Motor neuron (in vitro differentiated cells): ENCODE results near the gene PARL. TPM values are rescaled to one million over a fixed set of nuclear protein-coding genes. Genes with fewer than 3 reads are reported as not detected.
"Not testable (repeated sequence)": the region's sequence is repeated elsewhere in the genome, so short reads cannot be mapped to it uniquely, and the experiment has no call there.

Experiments used
- ATAC-seq, 8 experiments: fragments of 200-7000 bp; cut with Tn5 transposase; replicated peaks in 6 of 8; 2 replicates each; pipeline ENCODE4 v1.8.0; 2021; ENCODE audit warnings: mild to moderate bottlenecking in 8 of 8, moderate library complexity in 8 of 8
- H3K27ac ChIP-seq, 2 donors: fragments of 250-450 bp; sonication (Bioruptor Pico); 2 replicates each; pipeline ENCODE4 v1.9.0; 2021; ENCODE audit warnings: antibody characterized with exemption in 2 of 2, mild to moderate bottlenecking in 2 of 2, moderate library complexity in 1 of 2
- H3K4me1 ChIP-seq, 2 donors: fragments of 250-450 bp; sonication (Bioruptor Pico); replicated peaks in 1 of 2; 2 replicates each; pipeline ENCODE4 v1.6.1; 2021; ENCODE audit warnings: antibody characterized with exemption in 2 of 2, mild to moderate bottlenecking in 2 of 2, moderate library complexity in 1 of 2
- H3K4me3 ChIP-seq, 5 donors: fragments of 250-450 bp; sonication (Bioruptor Pico); 2 replicates each; pipeline ENCODE4 v1.9.0; 2021; ENCODE audit warnings: antibody characterized with exemption in 5 of 5, mild to moderate bottlenecking in 5 of 5, moderate library complexity in 4 of 5
- WGBS, 10 experiments: fragments of 450-650 bp; shearing (Covaris generic); methylation state at CpG; one replicate each; pipeline ENCODE4 v1.0.0; 2022; 5-methylcytosine and 5-hydroxymethylcytosine counted together
- in situ Hi-C, 9 experiments: fragments of 400-800 bp; cut with MboI; loops; one replicate each; pipeline ENCODE4 v1.15.0; 2021; ENCODE audit warnings: low sequenced_read_pairs in 9 of 9, low pct_unique_long_range_greater_than_20kb in 2 of 9; ENCODE audit not compliant: unreplicated experiment in 9 of 9
- total RNA-seq, 8 experiments: library from RNA; unstranded; fragments of 300-600 nt; gene quantifications; 2 replicates each; pipeline versions ENCODE4 v1.2.3 to v1.2.4, GENCODE V29; 2022

Gene PARL
- total RNA-seq, 8 experiments from 2014 or later: 33.7 to 68.8 (median 47.3) TPM

- ATAC-seq: no peak
- in situ Hi-C loops: no loop called here
- no peak overlapping the region for H3K4me3 ChIP-seq
- no peaks in the 10 kb centered on the region for H3K4me1 ChIP-seq
- no peak overlapping the region for H3K27ac ChIP-seq
- whole genome bisulfite sequencing, 10 experiments: 94 to 100% (median 96%) methylated on average over 1 to 16 of the region's 16 CpGs
Observed at GRCh38 chr3:183790700-183791099, 94.0 kb downstream of the PARL start.

GRCh38 chr3:183789826-183790225, 94.9 kb downstream of the PARL start:
- Histone ChIP-seq H3K4me1 (no peaks in the 10 kb centered on the region), H3K4me3 (no peak overlapping the region), H3K27ac (no peak overlapping the region)
- in situ Hi-C loops: no loop called here
- no peak for ATAC-seq
- WGBS, 10 experiments: 90 to 100% (median 100%) methylated on average over 1 to 4 of the region's 4 CpGs; no CpG with 5 or more reads in 2 of the 10 experiments

GRCh38 chr3:183784503-183784902, 100.2 kb downstream of the PARL start:
- WGBS, 10 experiments: 71 to 100% (median 95%) methylated on average over 1 to 9 of the region's 10 CpGs
- H3K4me1 ChIP-seq, ATAC-seq, H3K4me3 ChIP-seq, in situ Hi-C loops, H3K27ac ChIP-seq: not testable (repeated sequence)

- no peak overlapping the region for H3K27ac ChIP-seq
- no peaks in the 10 kb centered on the region for H3K4me1 ChIP-seq
- WGBS, 10 experiments: 60 to 100% (median 87%) methylated on average over 1 to 7 of the region's 7 CpGs; no CpG with 5 or more reads in 2 of the 10 experiments
- no peak overlapping the region for H3K4me3 ChIP-seq
- peak in 3 of 8 experiments; percentile 37 to 56 (median 55) for ATAC-seq
- in situ Hi-C loops: no loop called here
Observed at GRCh38 chr3:183782576-183783276, 102.0 kb downstream of the PARL start.

GRCh38 chr3:183781246-183781645, 103.4 kb downstream of the PARL start:
- whole genome bisulfite sequencing, 10 experiments: 83 to 97% (median 87%) methylated on average over 3 to 6 of the region's 6 CpGs; no CpG with 5 or more reads in 3 of the 10 experiments
- in situ Hi-C loops: no loop called here
- ATAC-seq: no peak

GRCh38 chr3:183779896-183780465, 104.7 kb downstream of the PARL start:
- in situ Hi-C loops: no loop called here
- WGBS, 10 experiments: 92 to 100% (median 100%) methylated on average over 2 to 14 of the region's 14 CpGs
- ATAC-seq: no peak

More at GRCh38 chr3:183781246-183781645, 103.4 kb downstream of the PARL start:
- Histone ChIP-seq H3K4me3 (no peak overlapping the region), H3K4me1 (no peaks in the 10 kb centered on the region), H3K27ac (no peak overlapping the region)

More at GRCh38 chr3:183779896-183780465, 104.7 kb downstream of the PARL start:
- Histone ChIP-seq H3K4me3 (no peak overlapping the region), H3K27ac (no peak overlapping the region), H3K4me1 (no peaks in the 10 kb centered on the region)

Other genes starting within 250 kb of the PARL start
- gene KLHL24, start 249.3 kb downstream of the PARL start, total RNA-seq: 100 to 1,000 TPM in 3 of 8 experiments, 10 to 100 TPM in 5; 56.9 to 220 (median 92.6) TPM
- 10 to 100 TPM; 33.9 to 98.9 (median 44.2) TPM for gene YEATS2, start 187.1 kb downstream of the PARL start, total RNA-seq
- 1 to 10 TPM in 7 of 8 experiments, not detected in 1; 1.2 to 4.4 (median 2.1) TPM for gene MAP6D1, start 59.3 kb downstream of the PARL start, total RNA-seq
- gene ABCC5, start 133.0 kb upstream of the PARL start, total RNA-seq: 10 to 100 TPM; 25.7 to 93.7 (median 36.4) TPM
- not detected for gene HTR3D, start 146.9 kb upstream of the PARL start, total RNA-seq
- gene HTR3C, start 168.2 kb upstream of the PARL start, total RNA-seq: not detected
- under 1 TPM in 7 of 8 experiments, not detected in 1; 0.05 to 0.49 (median 0.25) TPM for gene HTR3E, start 212.2 kb upstream of the PARL start, total RNA-seq